Measurements from ENCODE around the gene NRXN3. TPM values are rescaled to one million over a fixed set of nuclear protein-coding genes. Genes with fewer than 3 reads are reported as not detected.
A peak's percentile ranks its signal among the peaks of the same experiment; 100 is the strongest.

The NRXN3 gene
- polyA plus RNA-seq, 1 donor (not counting 4 experiments of a cell fraction or from before 2014, with no cell fraction given), result 0.89 TPM

- peak; percentile 69 for DNase-seq (ENCODE audit: low read depth, low spot score)
- Histone ChIP-seq H3K27me3 (ENCODE audit: control insufficient read depth, extremely low read depth, insufficient read depth, low read length) (no peaks in the 10 kb centered on the region), H3K9me3 (ENCODE audit: control insufficient read depth, low read depth, low read length) (no peaks in the 10 kb centered on the region), H2AFZ (ENCODE audit: control insufficient read depth, low read length) (peak overlapping the region; percentile 56), H3K4me2 (ENCODE audit: control insufficient read depth, extremely low read depth, insufficient read depth, low read depth, low read length) (peak overlapping the region; percentile 83), H3K9me1 (ENCODE audit: control insufficient read depth, extremely low read depth, insufficient read depth, low read length) (no peaks in the 10 kb centered on the region), H4K20me1 (ENCODE audit: control insufficient read depth, extremely low read depth, insufficient read depth, low read length) (no peaks in the 10 kb centered on the region), H3K36me3 (ENCODE audit: control insufficient read depth in 2 of 2, extremely low read depth in 1 of 2, insufficient read depth in 2 of 2, low read length in 2 of 2) (no peaks in the 10 kb centered on the region), H3K79me2 (ENCODE audit: control insufficient read depth, insufficient read depth, low read length) (no peaks in the 10 kb centered on the region), H3K4me3 (ENCODE audit: control insufficient read depth in 2 of 3, extremely low read depth in 1 of 3, insufficient read depth in 2 of 3, low read depth in 1 of 3, low read length in 3 of 3) (peak overlapping the region in 2 of 3 experiments; percentile 11 to 39), H3K4me1 (ENCODE audit: control insufficient read depth, extremely low read depth, insufficient read depth, low read length) (peaks cover 17% of the 10 kb centered on the region), H3K27ac (ENCODE audit: control insufficient read depth, insufficient read depth, low read length) (peak overlapping the region; percentile 67), H3K9ac (ENCODE audit: control insufficient read depth, extremely low read depth, insufficient read depth, low read length) (no peak overlapping the region)
- dilution Hi-C loops (cut with MboI; ENCODE audit: extremely low pct_ligation_motif_present, low sequenced_read_pairs), result no loop called here
- FAIRE-seq, result peak; percentile 82
- TF ChIP-seq CTCF (optimal IDR thresholded peaks at IDR 0.05 in 1 of 3, IDR thresholded peaks at IDR 0.05 in 1 of 3, conservative IDR thresholded peaks at IDR 0.05 in 1 of 3; ENCODE audit: extremely low read depth in 1 of 3, insufficient read depth in 2 of 3, low read length in 3 of 3) (no peak), EZH2 (IDR thresholded peaks at IDR 0.05; ENCODE audit: low read length) (no peak)
These were observed 34.7 kb upstream of the NRXN3 start for GRCh38 chr14:78135450-78135891.

- no peak for TF ChIP-seq EZH2 (IDR thresholded peaks at IDR 0.05; ENCODE audit: low read length)
- dilution Hi-C loops (cut with MboI; ENCODE audit: extremely low pct_ligation_motif_present, low sequenced_read_pairs), result no loop called here
- H3K4me3 ChIP-seq (ENCODE audit: control insufficient read depth in 2 of 3, extremely low read depth in 1 of 3, insufficient read depth in 2 of 3, low read depth in 1 of 3, low read length in 3 of 3), result no peak overlapping the region
- H3K9me3 ChIP-seq (ENCODE audit: control insufficient read depth, low read depth, low read length), result no peaks in the 10 kb centered on the region
- H3K4me1 ChIP-seq (ENCODE audit: control insufficient read depth, extremely low read depth, insufficient read depth, low read length), result peaks cover 17% of the 10 kb centered on the region
- H3K9ac ChIP-seq (ENCODE audit: control insufficient read depth, extremely low read depth, insufficient read depth, low read length), result no peak overlapping the region
- H3K9me1 ChIP-seq (ENCODE audit: control insufficient read depth, extremely low read depth, insufficient read depth, low read length), result no peaks in the 10 kb centered on the region
- H2AFZ ChIP-seq (ENCODE audit: control insufficient read depth, low read length), result no peak overlapping the region
- no peak overlapping the region for H3K4me2 ChIP-seq (ENCODE audit: control insufficient read depth, extremely low read depth, insufficient read depth, low read depth, low read length)
- H3K36me3 ChIP-seq (ENCODE audit: control insufficient read depth in 2 of 2, extremely low read depth in 1 of 2, insufficient read depth in 2 of 2, low read length in 2 of 2), result no peaks in the 10 kb centered on the region
- DNase-seq (ENCODE audit: low read depth, low spot score) (no peak), FAIRE-seq (peak; percentile 49)
- H3K27ac ChIP-seq (ENCODE audit: control insufficient read depth, insufficient read depth, low read length), result no peak overlapping the region
- H3K79me2 ChIP-seq (ENCODE audit: control insufficient read depth, insufficient read depth, low read length), result no peaks in the 10 kb centered on the region
- H3K27me3 ChIP-seq (ENCODE audit: control insufficient read depth, extremely low read depth, insufficient read depth, low read length), result no peaks in the 10 kb centered on the region
- no peaks in the 10 kb centered on the region for H4K20me1 ChIP-seq (ENCODE audit: control insufficient read depth, extremely low read depth, insufficient read depth, low read length)
These were observed 33.5 kb upstream of the NRXN3 start for GRCh38 chr14:78136695-78137094.

- FAIRE-seq (peak; percentile 62), DNase-seq (ENCODE audit: low read depth, low spot score) (no peak)
- Histone ChIP-seq H4K20me1 (ENCODE audit: control insufficient read depth, extremely low read depth, insufficient read depth, low read length) (no peaks in the 10 kb centered on the region), H3K36me3 (ENCODE audit: control insufficient read depth in 2 of 2, extremely low read depth in 1 of 2, insufficient read depth in 2 of 2, low read length in 2 of 2) (no peaks in the 10 kb centered on the region), H3K4me2 (ENCODE audit: control insufficient read depth, extremely low read depth, insufficient read depth, low read depth, low read length) (no peak overlapping the region), H3K27me3 (ENCODE audit: control insufficient read depth, extremely low read depth, insufficient read depth, low read length) (no peaks in the 10 kb centered on the region), H3K79me2 (ENCODE audit: control insufficient read depth, insufficient read depth, low read length) (no peaks in the 10 kb centered on the region), H3K4me3 (ENCODE audit: control insufficient read depth in 2 of 3, extremely low read depth in 1 of 3, insufficient read depth in 2 of 3, low read depth in 1 of 3, low read length in 3 of 3) (no peak overlapping the region), H3K9me3 (ENCODE audit: control insufficient read depth, low read depth, low read length) (no peaks in the 10 kb centered on the region), H3K27ac (ENCODE audit: control insufficient read depth, insufficient read depth, low read length) (no peak overlapping the region), H3K4me1 (ENCODE audit: control insufficient read depth, extremely low read depth, insufficient read depth, low read length) (peaks cover 8% of the 10 kb centered on the region), H3K9me1 (ENCODE audit: control insufficient read depth, extremely low read depth, insufficient read depth, low read length) (no peaks in the 10 kb centered on the region), H2AFZ (ENCODE audit: control insufficient read depth, low read length) (no peak overlapping the region), H3K9ac (ENCODE audit: control insufficient read depth, extremely low read depth, insufficient read depth, low read length) (no peak overlapping the region)
- TF ChIP-seq EZH2 (IDR thresholded peaks at IDR 0.05; ENCODE audit: low read length) (no peak), CTCF (optimal IDR thresholded peaks at IDR 0.05 in 1 of 3, IDR thresholded peaks at IDR 0.05 in 1 of 3, conservative IDR thresholded peaks at IDR 0.05 in 1 of 3; ENCODE audit: extremely low read depth in 1 of 3, insufficient read depth in 2 of 3, low read length in 3 of 3) (peak in 2 of 3 experiments; percentile 7 to 16)
- dilution Hi-C loops (cut with MboI; ENCODE audit: extremely low pct_ligation_motif_present, low sequenced_read_pairs), result no loop called here
These were observed 28.6 kb upstream of the NRXN3 start for GRCh38 chr14:78141590-78141989.
